Testis (tissue), 3 donors: Measurements from ENCODE around the gene AJM1. TPM values are rescaled to one million over a fixed set of nuclear protein-coding genes. Genes with fewer than 3 reads are reported as not detected.
"Not testable (repeated sequence)": the region's sequence is repeated elsewhere in the genome, so short reads cannot be mapped to it uniquely, and the experiment has no call there.

Experiments used
- DNase-seq: peaks from one replicate; pipeline ENCODE4 v3.0.0-alpha.2; 2019
- H3K27ac ChIP-seq, 2 donors: fragments of 200-600 bp; sonication (generic); one replicate each; pipeline ENCODE4 v1.5.1; 2019
- H3K27me3 ChIP-seq: fragments of 200-600 bp; sonication (generic); one replicate; pipeline ENCODE4 v1.5.1; 2019
- H3K36me3 ChIP-seq: fragments of 200-600 bp; sonication (generic); one replicate; pipeline ENCODE4 v1.5.1; 2017; ENCODE audit warnings: low read depth; ENCODE audit errors: missing control alignments
- H3K4me1 ChIP-seq: fragments of 200-600 bp; sonication (generic); one replicate; pipeline ENCODE4 v1.5.1; 2019
- H3K4me3 ChIP-seq, 2 donors: fragments of 200-600 bp; sonication (generic); one replicate each; pipeline ENCODE4 v1.5.1; 2017 to 2019
- H3K9me3 ChIP-seq: fragments of 200-600 bp; sonication (generic); one replicate; pipeline ENCODE4 v1.5.1; 2017
- POLR2A ChIP-seq: fragments of 450-650 bp; IDR thresholded peaks from one replicate; pipeline ENCODE4 v1.6.1; 2017; ENCODE audit warnings: antibody characterized with exemption, mild to moderate bottlenecking, moderate library complexity
- WGBS, 2 donors: methylation state at CpG; one replicate each; pipeline ENCODE4 v1.1.5; 2018; 5-methylcytosine and 5-hydroxymethylcytosine counted together
- intact Hi-C: fragments of 100-400 bp; cut with DNase I; formaldehyde crosslinking; loops from one replicate; pipeline ENCODE4 v1.15.1; 2023; ENCODE audit warnings: low total_unique reads
- polyA plus RNA-seq: library from polyadenylated mRNA; stranded (reverse); fragments of 350-450 nt; fragmentation: Illumina TruSeq; extraction: RNeasy Lipid Tissue Mini Kit (QIAGEN cat#74804); gene quantifications from one replicate; pipeline ENCODE4 v1.2.3, GENCODE V29; 2014; ENCODE audit warnings: low read depth, low replicate concordance; ENCODE audit not compliant: insufficient read depth
- total RNA-seq, 2 donors: library from RNA; depleted of rRNA; stranded (reverse); fragments of >200 nt; gene quantifications; one replicate each; pipeline ENCODE4 v1.2.3, GENCODE V29; 2016
- TF ChIP-seq, protein P1 (sequence below), 3 experiments: fragments of 450-650 bp in 2 of 3; fragments of 200-600 bp in 1 of 3; sonication (generic) in 1 of 3; IDR thresholded peaks; one replicate each; pipeline ENCODE4 v1.5.1; 2016 to 2019; ENCODE audit warnings: antibody characterized with exemption in 3 of 3, mild to moderate bottlenecking in 2 of 3, moderate library complexity in 1 of 3

The AJM1 gene
- total and polyA plus RNA-seq, 3 donors from 2014 or later = 4.0 to 24.6 (median 13.1) TPM

DNA sequence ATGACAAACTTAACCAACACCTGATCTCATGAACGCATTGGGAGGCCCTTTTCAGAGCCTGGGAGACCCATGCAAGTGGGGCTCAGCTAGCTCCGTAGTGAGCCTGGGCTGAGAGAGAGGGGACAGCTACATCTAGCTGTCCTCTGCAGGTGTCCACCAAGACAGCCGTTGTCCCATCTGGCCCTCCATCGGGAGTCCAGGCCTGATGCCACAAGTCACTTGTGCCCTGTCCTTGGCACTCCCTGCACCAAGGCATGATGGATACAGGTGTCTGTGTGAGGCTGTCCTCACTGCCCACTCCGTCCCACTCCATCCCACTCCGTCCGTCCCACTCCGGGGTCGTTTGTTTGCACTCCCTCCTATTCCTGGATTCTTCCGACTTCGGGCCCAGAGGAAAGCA is 26.4 kb downstream of the AJM1 start:
- Histone ChIP-seq H3K4me3 (no peak overlapping the region), H3K36me3 (no peaks in the 10 kb centered on the region), H3K27ac (no peak overlapping the region), H3K27me3 (no peaks in the 10 kb centered on the region), H3K4me1 (peaks cover 13% of the 10 kb centered on the region), H3K9me3 (no peaks in the 10 kb centered on the region)
- TF ChIP-seq POLR2A = no peak
- TF ChIP-seq, protein P1, sequence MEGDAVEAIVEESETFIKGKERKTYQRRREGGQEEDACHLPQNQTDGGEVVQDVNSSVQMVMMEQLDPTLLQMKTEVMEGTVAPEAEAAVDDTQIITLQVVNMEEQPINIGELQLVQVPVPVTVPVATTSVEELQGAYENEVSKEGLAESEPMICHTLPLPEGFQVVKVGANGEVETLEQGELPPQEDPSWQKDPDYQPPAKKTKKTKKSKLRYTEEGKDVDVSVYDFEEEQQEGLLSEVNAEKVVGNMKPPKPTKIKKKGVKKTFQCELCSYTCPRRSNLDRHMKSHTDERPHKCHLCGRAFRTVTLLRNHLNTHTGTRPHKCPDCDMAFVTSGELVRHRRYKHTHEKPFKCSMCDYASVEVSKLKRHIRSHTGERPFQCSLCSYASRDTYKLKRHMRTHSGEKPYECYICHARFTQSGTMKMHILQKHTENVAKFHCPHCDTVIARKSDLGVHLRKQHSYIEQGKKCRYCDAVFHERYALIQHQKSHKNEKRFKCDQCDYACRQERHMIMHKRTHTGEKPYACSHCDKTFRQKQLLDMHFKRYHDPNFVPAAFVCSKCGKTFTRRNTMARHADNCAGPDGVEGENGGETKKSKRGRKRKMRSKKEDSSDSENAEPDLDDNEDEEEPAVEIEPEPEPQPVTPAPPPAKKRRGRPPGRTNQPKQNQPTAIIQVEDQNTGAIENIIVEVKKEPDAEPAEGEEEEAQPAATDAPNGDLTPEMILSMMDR (IDR thresholded peaks at IDR 0.05) = no peak
- WGBS, 2 donors = 72 to 88% methylated on average over 10 to 11 of the region's 11 CpGs
- intact Hi-C loops = no loop called here
- no peak for DNase-seq

DNA sequence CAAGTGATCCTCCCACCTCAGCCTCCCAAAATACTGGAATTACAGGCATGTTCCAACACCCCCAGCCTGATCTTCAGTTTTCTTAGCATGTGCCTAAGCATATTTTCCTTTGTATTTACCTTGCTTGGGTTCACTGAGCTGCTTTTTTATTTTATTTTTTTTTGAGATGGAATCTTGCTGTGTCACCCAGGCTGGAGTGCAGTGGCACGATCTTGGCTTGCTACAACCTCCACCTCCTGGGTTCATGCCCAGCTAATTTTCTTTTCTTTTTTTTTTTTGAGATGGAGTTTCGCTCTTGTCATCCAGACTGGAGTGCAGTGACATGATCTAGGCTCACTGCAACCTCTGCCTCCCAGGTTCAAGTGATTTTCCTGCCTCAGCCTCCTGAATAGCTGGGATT is 27.3 kb downstream of the AJM1 start:
- H3K36me3 ChIP-seq, H3K9me3 ChIP-seq, H3K27ac ChIP-seq, H3K27me3 ChIP-seq, H3K4me3 ChIP-seq, intact Hi-C loops, DNase-seq: not testable (repeated sequence)
- peaks cover 13% of the 10 kb centered on the region for H3K4me1 ChIP-seq
- WGBS, 2 donors = 88 to 90% methylated on average over 2 of the region's 2 CpGs

DNA sequence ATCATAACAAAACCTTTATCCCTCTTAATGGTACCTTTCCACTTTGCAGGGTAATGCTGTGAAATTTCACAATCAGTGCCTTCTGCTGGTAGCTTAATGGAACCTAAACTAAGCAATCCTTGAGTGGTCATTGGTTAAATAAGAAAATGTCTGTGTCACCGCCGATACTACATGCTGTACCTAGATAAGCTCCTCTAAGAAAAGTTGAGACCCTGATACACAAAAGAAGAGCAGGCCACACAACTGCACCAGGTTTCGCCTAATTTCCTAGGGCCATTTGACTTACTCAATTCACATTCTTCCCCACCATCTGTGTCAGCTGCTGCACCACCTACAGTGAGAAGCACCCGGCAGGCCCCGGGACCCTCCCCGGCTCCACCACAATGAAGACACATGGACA is 32.9 kb downstream of the AJM1 start:
- Histone ChIP-seq H3K9me3 (no peaks in the 10 kb centered on the region), H3K27me3 (no peaks in the 10 kb centered on the region), H3K4me3 (no peak overlapping the region), H3K4me1 (no peaks in the 10 kb centered on the region), H3K27ac (no peak overlapping the region), H3K36me3 (no peaks in the 10 kb centered on the region)
- TF ChIP-seq POLR2A = no peak
- TF ChIP-seq, protein P1 (IDR thresholded peaks at IDR 0.05) = no peak
- DNase-seq = no peak
- intact Hi-C loops = no loop called here
- WGBS, 2 donors = 90 to 97% methylated on average over 6 of the region's 6 CpGs

DNA sequence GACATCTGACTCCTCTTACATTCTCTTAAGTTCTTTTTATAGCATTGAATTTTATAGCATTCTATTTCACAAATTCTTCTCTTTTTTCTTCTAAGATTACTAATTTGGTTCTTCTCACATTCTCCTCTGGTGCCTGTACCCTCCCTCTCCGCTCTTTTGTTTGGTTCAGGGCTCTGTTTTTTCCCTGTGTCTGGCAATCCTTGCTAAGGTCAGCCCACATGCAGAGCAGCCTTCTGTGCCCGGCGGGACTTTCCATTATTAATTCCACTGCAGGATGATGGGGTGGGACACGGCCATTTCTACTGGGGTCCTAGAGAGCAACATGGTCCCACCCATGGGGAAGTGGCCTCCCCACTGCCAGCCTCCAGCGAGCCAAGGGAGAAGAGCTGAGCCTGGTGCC is 34.2 kb downstream of the AJM1 start:
- 86 to 92% methylated on average over 5 of the region's 5 CpGs for WGBS, 2 donors
- no peak for DNase-seq

DNA sequence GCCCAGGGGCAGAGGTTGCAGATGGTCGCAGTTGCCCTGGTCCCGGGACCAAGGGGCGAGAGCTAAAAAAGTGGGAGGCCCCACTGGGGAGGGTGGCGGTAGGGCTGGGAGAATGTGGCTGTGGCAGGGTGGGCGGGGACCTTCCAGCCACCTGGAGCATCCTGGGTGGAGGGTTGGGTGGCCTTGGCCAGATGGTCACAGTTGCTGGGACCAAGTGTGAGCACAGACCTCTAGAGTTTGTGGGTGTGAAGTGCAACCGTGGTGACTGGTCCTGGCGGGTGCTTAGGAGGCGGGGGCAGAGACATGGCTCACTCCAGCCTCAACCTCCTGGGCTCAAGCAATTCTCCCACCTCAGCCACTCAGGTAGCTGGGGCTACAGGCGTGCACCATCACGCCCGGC is 38.4 kb downstream of the AJM1 start:
- intact Hi-C loops = no loop called here
- Histone ChIP-seq H3K27ac (no peak overlapping the region), H3K36me3 (no peaks in the 10 kb centered on the region), H3K27me3 (no peaks in the 10 kb centered on the region), H3K9me3 (no peaks in the 10 kb centered on the region), H3K4me3 (no peak overlapping the region), H3K4me1 (no peaks in the 10 kb centered on the region)
- WGBS, 2 donors = 85% methylated on average over 11 of the region's 11 CpGs
- TF ChIP-seq, protein P1 (IDR thresholded peaks at IDR 0.05) = no peak
- no peak for TF ChIP-seq POLR2A
- no peak for DNase-seq

More for the DNA sequence above, 34.2 kb downstream of the AJM1 start:
- Histone ChIP-seq H3K27ac (no peak overlapping the region), H3K36me3 (no peaks in the 10 kb centered on the region), H3K4me1 (no peaks in the 10 kb centered on the region), H3K27me3 (no peaks in the 10 kb centered on the region), H3K4me3 (no peak overlapping the region), H3K9me3 (no peaks in the 10 kb centered on the region)
- intact Hi-C loops = no loop called here
- TF ChIP-seq, protein P1 (IDR thresholded peaks at IDR 0.05) = no peak
